GM18511 (cell line): ENCODE data around the gene MMAB.
A peak's percentile ranks its signal among the peaks of the same experiment; 100 is the strongest.

Experiments used
- ATAC-seq: cut with Tn5 transposase; IDR thresholded peaks from one replicate; pipeline ENCODE4 v1.9.1; 2021; ENCODE audit warnings: mild to moderate bottlenecking, moderate library complexity; ENCODE audit not compliant: unreplicated experiment

Gene MMAB

GRCh38 chr12:109573029-109573913, at the start of gene MMAB, which contains the start of gene MVK:
Gene MMAB (minus strand): TSS chr12:109573504. CDS start chr12:109573480, 24 bp downstream.
Gene MVK (plus strand): TSS chr12:109573794. CDS start chr12:109574823, 1,029 bp downstream.
- peak; percentile 96 for ATAC-seq

DNA sequence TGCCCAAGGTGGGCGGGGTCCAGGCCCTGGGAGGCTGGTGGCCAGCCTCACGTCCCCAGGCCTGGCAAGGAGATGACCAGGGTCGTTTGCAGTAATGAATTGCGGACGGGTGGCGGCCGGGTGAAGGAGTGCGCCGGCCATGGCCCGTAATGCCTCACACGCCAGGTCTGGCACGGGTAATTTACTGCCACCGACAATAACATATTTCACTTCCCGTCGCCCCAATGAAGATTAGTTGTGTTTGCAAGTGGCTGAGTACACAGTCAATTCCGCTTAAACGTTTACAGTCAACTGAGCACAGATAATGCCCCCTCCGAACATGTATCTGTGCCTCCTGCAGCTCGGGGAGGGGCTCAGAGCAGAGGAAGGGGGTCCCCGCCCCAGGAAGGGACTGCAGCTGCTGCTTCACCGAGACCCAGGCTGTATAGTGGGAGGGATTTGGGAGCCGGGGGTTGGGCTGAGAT, 48.6 kb upstream of the MMAB start:
- no peak for ATAC-seq

- no peak for ATAC-seq
Measured at GRCh38 chr12:109621211-109621694, 47.9 kb upstream of the MMAB start.

- ATAC-seq: no peak
Measured at GRCh38 chr12:109619002-109619604, 45.8 kb upstream of the MMAB start.

DNA sequence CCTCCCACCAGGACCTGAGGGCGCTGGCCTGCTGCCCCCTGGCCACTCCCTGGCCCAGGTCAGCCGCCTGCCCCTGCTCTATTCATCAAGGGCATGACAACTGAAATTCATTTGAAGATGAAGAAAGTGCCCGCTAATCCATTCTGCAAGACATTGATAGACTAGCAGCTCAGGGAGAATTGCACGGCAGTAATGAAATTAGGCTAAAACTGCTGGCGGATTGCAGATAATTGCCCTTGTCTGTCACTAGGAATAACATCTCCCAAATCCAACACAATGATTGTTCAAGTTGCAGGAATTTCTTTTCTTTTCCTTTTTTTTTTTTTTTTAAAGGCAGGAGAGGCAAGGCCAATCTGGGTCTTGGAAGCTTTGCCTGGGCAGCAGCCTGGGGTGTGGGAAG, 44.8 kb upstream of the MMAB start:
- ATAC-seq: no peak

- ATAC-seq: no peak
Measured at GRCh38 chr12:109617491-109617890, 44.2 kb upstream of the MMAB start.

- no peak for ATAC-seq
Measured at GRCh38 chr12:109615556-109616229, 42.4 kb upstream of the MMAB start.

DNA sequence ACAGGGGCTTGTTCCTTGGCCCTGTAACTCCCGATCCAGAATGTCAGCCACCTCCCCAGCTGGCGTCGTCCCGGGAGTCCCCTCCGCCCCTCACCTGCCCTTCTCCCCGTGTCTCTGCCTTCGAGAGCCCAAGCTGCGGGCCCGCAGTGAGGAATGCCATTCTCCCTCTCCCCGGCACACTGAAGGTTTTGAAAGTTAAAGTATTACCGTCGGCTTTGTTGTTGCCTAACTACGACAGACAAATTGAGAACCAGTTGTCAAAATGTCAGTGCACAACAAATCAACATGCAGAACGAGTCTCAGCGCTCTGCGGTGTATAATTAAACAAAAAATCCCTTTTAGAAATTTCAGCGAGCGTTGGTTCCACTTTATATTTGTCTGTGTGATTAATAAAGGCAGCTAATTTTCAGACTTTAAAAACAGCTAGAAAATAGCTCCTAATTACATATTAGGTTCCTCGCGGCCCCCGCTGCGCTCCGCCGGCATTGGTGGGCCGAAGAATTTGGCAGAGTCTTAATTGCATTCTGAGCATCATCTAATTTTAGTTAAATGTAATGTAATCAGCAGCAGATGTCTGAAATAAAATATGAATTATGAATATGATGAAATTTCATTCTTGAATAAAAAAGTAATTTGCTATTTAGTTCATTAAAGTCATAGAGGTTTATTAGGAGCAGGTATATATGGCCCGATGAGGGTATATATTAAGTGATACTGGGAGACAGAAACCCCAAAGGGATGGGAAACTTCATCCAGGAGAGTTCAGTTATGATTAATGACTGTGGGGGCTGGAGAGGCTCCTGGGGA, 40.5 kb upstream of the MMAB start:
- no peak for ATAC-seq

GRCh38 chr12:109612975-109613502, 39.7 kb upstream of the MMAB start:
- no peak for ATAC-seq

GRCh38 chr12:109612003-109612402, 38.7 kb upstream of the MMAB start:
- ATAC-seq: no peak

DNA sequence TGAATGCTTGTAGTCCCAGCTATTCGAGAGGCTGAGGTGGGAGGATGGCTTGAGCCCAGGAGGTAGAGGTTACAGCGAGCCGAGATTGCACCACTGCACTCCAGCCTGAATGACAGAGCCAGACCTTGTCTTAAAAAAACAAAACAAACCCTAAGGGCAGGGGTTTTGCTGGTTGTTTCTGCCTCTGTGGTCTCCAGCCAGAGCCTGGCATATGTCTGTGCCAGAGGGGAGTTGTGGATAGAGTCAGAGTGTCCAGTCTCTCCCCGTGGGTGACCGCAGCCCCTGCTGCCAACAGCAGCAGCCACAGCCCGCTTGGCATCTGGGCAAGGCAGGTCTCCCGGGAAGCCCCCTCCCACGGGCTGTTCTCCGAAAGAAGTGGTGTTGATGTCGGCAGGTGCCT, 37.9 kb upstream of the MMAB start:
- ATAC-seq: no peak

GRCh38 chr12:109610523-109610922, 37.2 kb upstream of the MMAB start:
- no peak for ATAC-seq

- ATAC-seq: no peak
Measured at GRCh38 chr12:109609342-109609741, 36.0 kb upstream of the MMAB start.

- no peak for ATAC-seq
Measured at GRCh38 chr12:109608793-109609192, 35.5 kb upstream of the MMAB start.

- ATAC-seq: no peak
Measured at GRCh38 chr12:109608270-109608669, 35.0 kb upstream of the MMAB start.

GRCh38 chr12:109607618-109608017, 34.3 kb upstream of the MMAB start:
- ATAC-seq: no peak

DNA sequence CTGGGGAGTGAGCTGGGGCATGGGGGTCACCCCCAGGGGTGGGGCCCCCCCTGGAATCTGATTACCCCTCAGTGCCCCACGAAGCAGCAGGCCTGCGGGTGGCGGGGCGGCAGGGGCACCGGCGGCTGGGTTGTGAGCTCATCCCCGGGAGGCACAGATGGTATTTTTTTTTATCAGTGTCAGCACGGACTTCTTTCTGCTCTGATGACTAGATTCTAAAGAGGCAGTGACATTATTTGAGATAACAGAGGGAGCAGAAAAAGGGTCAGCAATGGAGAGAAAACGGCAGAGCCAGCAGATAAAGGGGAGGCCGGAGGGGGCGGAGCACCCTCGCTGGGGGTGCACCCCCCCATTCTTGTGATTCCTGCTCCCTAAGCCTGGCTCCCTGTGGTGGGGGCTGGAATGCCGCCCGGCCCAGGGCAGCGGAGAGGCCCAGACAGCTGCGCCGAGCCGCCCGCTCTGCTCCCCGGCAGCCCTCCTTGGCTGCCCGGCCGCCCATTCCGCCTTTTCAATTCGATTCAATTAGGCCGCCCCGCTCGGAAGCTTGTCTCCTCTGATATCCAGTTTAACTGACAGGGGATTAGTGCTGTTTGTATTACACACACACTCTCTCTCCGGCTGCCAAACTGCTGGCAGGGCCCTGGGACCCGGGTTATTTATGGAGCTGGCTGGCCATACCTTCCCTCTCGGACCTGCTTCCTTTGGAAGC, 33.2 kb upstream of the MMAB start:
- ATAC-seq: no peak

DNA sequence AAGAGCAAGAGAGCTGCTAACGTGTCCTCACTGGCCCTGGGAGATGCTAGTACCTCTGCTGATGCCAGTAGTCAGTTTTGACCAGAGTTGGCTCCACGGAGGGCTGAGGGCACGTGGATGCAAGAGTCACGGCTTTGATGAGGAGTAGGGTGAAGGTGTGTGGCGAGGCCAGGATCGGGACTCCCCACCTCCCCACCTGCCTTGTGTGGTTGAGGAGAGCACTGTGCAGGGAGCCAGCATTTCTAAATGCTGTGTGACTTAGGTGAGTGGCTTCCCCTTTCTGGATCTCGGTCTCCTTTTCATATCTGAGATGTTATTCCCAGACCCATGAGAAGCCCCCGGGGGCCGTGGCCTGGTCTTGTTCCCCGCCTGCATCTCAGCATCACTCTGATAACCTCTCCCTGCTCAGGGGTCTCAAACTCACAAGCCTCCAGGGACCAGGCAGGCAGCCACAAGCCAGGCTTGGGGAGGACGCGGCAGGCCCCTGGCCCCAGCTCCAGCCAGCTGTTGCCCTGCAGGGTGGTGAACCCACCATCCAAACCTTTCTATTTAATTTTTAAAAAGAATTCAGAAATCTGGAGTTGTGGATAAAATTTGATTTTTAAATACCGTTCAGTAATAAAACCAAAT, 32.4 kb upstream of the MMAB start:
- no peak for ATAC-seq

- ATAC-seq: no peak
Measured at GRCh38 chr12:109605016-109605415, 31.7 kb upstream of the MMAB start.
